ENCODE data around the gene FOXJ3.

FOXJ3 gene

DNA sequence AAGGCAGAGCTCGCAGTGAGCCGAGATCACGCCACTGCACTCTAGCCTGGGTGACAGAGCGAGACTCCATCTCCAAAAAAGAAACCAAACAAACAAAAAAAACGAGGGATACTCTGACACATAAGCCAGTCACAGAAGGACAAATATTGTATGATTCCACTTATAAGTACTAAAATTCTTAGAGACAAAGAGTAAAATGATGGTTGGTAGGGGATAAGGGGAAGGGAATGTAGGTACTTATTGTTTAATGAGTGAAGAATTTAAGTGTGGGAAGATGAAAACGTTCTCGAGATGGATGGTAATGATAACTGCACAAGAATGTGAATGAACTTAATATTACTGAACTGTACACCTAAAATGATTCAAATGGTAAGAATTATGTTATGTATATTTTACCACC is 103.8 kb downstream of the FOXJ3 start:
- TF ChIP-seq, protein P1, sequence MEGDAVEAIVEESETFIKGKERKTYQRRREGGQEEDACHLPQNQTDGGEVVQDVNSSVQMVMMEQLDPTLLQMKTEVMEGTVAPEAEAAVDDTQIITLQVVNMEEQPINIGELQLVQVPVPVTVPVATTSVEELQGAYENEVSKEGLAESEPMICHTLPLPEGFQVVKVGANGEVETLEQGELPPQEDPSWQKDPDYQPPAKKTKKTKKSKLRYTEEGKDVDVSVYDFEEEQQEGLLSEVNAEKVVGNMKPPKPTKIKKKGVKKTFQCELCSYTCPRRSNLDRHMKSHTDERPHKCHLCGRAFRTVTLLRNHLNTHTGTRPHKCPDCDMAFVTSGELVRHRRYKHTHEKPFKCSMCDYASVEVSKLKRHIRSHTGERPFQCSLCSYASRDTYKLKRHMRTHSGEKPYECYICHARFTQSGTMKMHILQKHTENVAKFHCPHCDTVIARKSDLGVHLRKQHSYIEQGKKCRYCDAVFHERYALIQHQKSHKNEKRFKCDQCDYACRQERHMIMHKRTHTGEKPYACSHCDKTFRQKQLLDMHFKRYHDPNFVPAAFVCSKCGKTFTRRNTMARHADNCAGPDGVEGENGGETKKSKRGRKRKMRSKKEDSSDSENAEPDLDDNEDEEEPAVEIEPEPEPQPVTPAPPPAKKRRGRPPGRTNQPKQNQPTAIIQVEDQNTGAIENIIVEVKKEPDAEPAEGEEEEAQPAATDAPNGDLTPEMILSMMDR (IDR thresholded peaks at IDR 0.05; ENCODE audit: low read depth, low read length): no peak
- DNase-seq (ENCODE audit: low read depth, low spot score): no peak
- no peak overlapping the region for H3K4me3 ChIP-seq (ENCODE audit: low read depth, low read length)
- in situ Hi-C loops (cut with HindIII; ENCODE audit: low sequenced_read_pairs): no loop called here

DNA sequence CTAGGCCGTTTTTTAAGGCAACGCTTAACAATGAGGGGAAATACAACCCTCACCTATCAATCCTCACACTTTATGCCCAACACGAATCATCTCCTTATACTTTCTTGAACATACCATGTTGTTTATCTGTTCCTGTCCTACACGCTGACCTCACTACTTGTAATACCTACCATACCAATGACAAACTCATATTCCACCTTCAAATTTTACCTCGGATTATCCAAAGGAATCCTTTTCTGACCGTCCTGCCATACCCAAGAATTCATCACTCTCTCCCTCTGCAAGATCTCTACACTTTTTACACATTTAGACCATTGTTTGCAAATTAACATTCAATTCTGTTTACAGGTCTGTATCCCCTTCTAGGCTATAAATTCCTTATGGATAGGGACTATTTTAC is 106.1 kb downstream of the FOXJ3 start:
- no peak for DNase-seq (ENCODE audit: low read depth, low spot score)
- TF ChIP-seq, protein P1 (IDR thresholded peaks at IDR 0.05; ENCODE audit: low read depth, low read length): no peak
- in situ Hi-C loops (cut with HindIII; ENCODE audit: low sequenced_read_pairs): no loop called here
- H3K4me3 ChIP-seq (ENCODE audit: low read depth, low read length): no peak overlapping the region

DNA sequence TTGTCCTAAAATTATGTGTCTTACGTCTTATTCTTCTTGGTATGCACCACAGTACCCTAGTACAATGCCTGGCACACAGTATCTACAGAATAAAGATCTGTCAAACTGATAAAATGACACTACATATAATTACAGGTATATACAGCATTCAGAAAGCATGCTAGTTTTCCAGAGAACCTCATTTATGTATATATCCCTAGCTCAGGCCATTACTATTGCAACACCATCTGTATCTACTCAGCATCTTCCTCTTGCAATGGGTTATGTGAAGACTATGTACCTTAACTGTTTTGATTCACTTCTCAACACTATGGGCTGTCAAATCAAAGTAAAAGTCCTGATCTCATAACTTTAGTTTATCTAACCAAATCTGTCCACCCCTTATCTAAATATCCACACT is 112.0 kb downstream of the FOXJ3 start:
- no peak for DNase-seq (ENCODE audit: low read depth, low spot score)
- H3K4me3 ChIP-seq (ENCODE audit: low read depth, low read length): no peak overlapping the region
- in situ Hi-C loops (cut with HindIII; ENCODE audit: low sequenced_read_pairs): no loop called here
- TF ChIP-seq, protein P1 (IDR thresholded peaks at IDR 0.05; ENCODE audit: low read depth, low read length): no peak

DNA sequence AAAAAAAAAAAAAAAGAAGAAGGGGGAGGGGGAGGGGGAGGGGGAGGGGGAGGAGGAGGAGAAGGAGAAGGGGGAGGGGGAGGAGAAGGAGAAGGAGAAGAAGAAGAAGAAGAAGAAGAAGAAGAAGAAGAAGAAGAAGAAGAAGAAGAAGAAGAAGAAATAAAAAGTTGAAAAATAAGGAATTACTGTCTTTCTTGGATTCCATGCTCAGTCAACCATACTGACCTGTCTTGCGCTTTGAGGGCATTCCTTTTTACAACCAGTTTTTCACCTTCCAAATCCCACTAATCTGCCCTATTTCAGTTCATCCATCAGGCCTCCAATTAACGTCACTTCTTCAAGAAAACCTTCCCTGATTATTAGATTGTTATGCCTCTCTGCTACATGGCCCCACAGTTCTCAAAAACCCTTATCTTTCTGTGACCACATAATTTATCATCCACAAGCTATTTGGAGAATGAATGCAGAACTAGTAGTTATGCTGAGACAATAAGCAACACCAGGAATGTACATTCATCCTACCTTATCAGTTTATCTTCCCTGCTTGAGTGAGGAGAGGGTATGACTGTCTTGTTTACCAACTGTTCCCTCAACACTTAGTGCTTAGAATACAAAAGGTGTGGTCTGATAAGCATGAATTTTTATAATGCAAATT is 113.0 kb downstream of the FOXJ3 start:
- TF ChIP-seq, protein P1 (IDR thresholded peaks at IDR 0.05; ENCODE audit: low read depth, low read length): no peak
- no peak overlapping the region for H3K4me3 ChIP-seq (ENCODE audit: low read depth, low read length)
- in situ Hi-C loops (cut with HindIII; ENCODE audit: low sequenced_read_pairs): no loop called here
- peak; percentile 24 for DNase-seq (ENCODE audit: low read depth, low spot score)

DNA sequence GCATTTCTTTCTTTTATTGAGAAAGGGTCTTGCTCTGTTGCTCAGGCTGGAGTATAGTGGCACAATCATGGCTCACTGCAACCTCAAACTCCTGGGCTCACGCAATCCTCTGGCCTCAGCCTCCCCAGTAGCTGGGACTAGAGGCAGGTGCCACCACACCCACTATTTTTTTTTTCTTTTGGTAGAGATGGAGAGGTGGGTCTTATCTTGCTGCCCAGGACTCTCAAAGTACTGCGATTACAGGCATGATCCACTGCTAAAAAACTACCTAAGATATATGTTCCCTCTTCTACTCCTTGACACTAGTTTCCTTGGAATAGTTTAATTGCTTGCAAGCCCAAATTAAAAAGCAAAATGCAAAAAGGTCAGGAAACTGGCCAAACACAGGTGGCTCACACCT is 113.6 kb downstream of the FOXJ3 start:
- in situ Hi-C loops (cut with HindIII; ENCODE audit: low sequenced_read_pairs): no loop called here
- TF ChIP-seq, protein P1 (IDR thresholded peaks at IDR 0.05; ENCODE audit: low read depth, low read length): no peak
- DNase-seq (ENCODE audit: low read depth, low spot score): no peak
- H3K4me3 ChIP-seq (ENCODE audit: low read depth, low read length): no peak overlapping the region

DNA sequence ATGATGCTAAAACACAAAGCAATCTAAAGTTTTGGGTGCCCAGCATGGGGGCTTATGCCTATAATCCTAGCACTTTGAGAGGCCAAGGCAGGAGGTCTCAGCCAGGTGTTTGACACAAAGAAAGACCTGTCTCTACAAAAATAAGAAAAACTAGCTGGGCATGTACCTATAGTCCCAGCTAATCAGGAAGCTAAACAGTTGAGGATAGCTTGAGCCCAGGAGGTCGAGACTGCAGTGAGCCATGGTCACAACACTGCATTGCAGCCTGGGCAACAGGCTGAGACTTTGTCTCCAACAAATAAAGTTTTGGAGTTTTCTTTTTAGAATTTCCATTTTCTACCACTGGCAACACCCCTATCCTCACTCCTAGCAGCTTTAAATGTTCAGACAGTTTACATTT is 115.4 kb downstream of the FOXJ3 start:
- no peak overlapping the region for H3K4me3 ChIP-seq (ENCODE audit: low read depth, low read length)
- TF ChIP-seq, protein P1 (IDR thresholded peaks at IDR 0.05; ENCODE audit: low read depth, low read length): no peak
- in situ Hi-C loops (cut with HindIII; ENCODE audit: low sequenced_read_pairs): no loop called here
- no peak for DNase-seq (ENCODE audit: low read depth, low spot score)

Data from astrocyte of the spinal cord (primary cell).